Thyroid gland (tissue), 4 donors: ENCODE measurements around the gene PRKCE.
"Not testable (repeated sequence)": the region's sequence is repeated elsewhere in the genome, so short reads cannot be mapped to it uniquely, and the experiment has no call there.

Experiments
- POLR2A ChIP-seq, 2 donors: fragments of 450-650 bp; IDR thresholded peaks; one replicate each; pipeline ENCODE4 v1.6.1; 2017; ENCODE audit warnings: antibody characterized with exemption in 2 of 2, mild to moderate bottlenecking in 2 of 2, moderate library complexity in 1 of 2
- TF ChIP-seq, protein P1 (sequence below), 6 experiments: fragments of 200-600 bp in 3 of 6; fragments of 450-650 bp in 3 of 6; sonication (generic) in 3 of 6; IDR thresholded peaks; one replicate each; pipeline ENCODE4 v1.5.1; 2016 to 2019; ENCODE audit warnings: antibody characterized with exemption in 6 of 6, mild to moderate bottlenecking in 2 of 6, inconsistent platforms in 1 of 6, moderate library complexity in 1 of 6

- TF ChIP-seq, protein P1, sequence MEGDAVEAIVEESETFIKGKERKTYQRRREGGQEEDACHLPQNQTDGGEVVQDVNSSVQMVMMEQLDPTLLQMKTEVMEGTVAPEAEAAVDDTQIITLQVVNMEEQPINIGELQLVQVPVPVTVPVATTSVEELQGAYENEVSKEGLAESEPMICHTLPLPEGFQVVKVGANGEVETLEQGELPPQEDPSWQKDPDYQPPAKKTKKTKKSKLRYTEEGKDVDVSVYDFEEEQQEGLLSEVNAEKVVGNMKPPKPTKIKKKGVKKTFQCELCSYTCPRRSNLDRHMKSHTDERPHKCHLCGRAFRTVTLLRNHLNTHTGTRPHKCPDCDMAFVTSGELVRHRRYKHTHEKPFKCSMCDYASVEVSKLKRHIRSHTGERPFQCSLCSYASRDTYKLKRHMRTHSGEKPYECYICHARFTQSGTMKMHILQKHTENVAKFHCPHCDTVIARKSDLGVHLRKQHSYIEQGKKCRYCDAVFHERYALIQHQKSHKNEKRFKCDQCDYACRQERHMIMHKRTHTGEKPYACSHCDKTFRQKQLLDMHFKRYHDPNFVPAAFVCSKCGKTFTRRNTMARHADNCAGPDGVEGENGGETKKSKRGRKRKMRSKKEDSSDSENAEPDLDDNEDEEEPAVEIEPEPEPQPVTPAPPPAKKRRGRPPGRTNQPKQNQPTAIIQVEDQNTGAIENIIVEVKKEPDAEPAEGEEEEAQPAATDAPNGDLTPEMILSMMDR (IDR thresholded peaks at IDR 0.05) = not testable (repeated sequence)
- TF ChIP-seq POLR2A (IDR thresholded peaks at IDR 0.05) = not testable (repeated sequence)
Observed at GRCh38 chr2:45917561-45918176, 266.2 kb downstream of the PRKCE start.
